ENCODE data around the gene NDUFA11. TPM values are rescaled to one million over a fixed set of nuclear protein-coding genes. Genes with fewer than 3 reads are reported as not detected.
"Not testable (repeated sequence)": the region's sequence is repeated elsewhere in the genome, so short reads cannot be mapped to it uniquely, and the experiment has no call there.

The NDUFA11 gene
- total and polyA plus RNA-seq, 2 of the 13 experiments (the other 11 are each of a cell fraction or from before 2014, with no cell fraction given) = 286 to 378 TPM

- H3K4me2 ChIP-seq (ENCODE audit: low read depth, low read length); H3K4me3 ChIP-seq (replicated peaks in 1 of 3; ENCODE audit: insufficient read depth in 1 of 3, low read depth in 2 of 3, low read length in 3 of 3); in situ Hi-C loops (cut with HindIII; ENCODE audit: extremely low pct_ligation_motif_present, low pct_unique_long_range_greater_than_20kb); H3K9me3 ChIP-seq (ENCODE audit: low read length); H3K9ac ChIP-seq (ENCODE audit: insufficient read depth, low read depth, low read length); H3K79me2 ChIP-seq (ENCODE audit: insufficient read depth, low read length); DNase-seq (ENCODE audit: low spot score); intact Hi-C loops (cut with micrococcal nuclease; ENCODE audit: unreplicated experiment); FAIRE-seq; BruUV-seq (replicated peaks); ATAC-seq; H3K36me3 ChIP-seq (replicated peaks in 1 of 2; ENCODE audit: control insufficient read depth in 1 of 2, insufficient read depth in 2 of 2, low read length in 2 of 2); H2AFZ ChIP-seq (ENCODE audit: low read length); POLR2A ChIA-PET; H3K27ac ChIP-seq (ENCODE audit: extremely low read length, insufficient read depth, low read length); H4K20me1 ChIP-seq (ENCODE audit: insufficient read depth, low read length); CTCF ChIA-PET (ENCODE audit: low intra/inter-chr PET ratio, low total read pairs); H3K27me3 ChIP-seq (ENCODE audit: control insufficient read depth in 1 of 2, insufficient read depth in 2 of 2, low read length in 2 of 2): not testable (repeated sequence)
- H3K4me1 ChIP-seq (ENCODE audit: insufficient read depth, low read length) = peaks cover 45% of the 10 kb centered on the region
- WGBS (ENCODE audit: low lambda C conversion rate) = 79% methylated on average over 9 of the region's 9 CpGs
Observed at GRCh38 chr19:5855151-5855550, 48.4 kb downstream of the NDUFA11 start.

GRCh38 chr19:5854121-5854520, 49.5 kb downstream of the NDUFA11 start:
- H3K79me2 ChIP-seq (ENCODE audit: insufficient read depth, low read length); H3K27ac ChIP-seq (ENCODE audit: extremely low read length, insufficient read depth, low read length); CTCF ChIA-PET (ENCODE audit: low intra/inter-chr PET ratio, low total read pairs); in situ Hi-C loops (cut with HindIII; ENCODE audit: extremely low pct_ligation_motif_present, low pct_unique_long_range_greater_than_20kb); H3K9ac ChIP-seq (ENCODE audit: insufficient read depth, low read depth, low read length); intact Hi-C loops (cut with micrococcal nuclease; ENCODE audit: unreplicated experiment); H4K20me1 ChIP-seq (ENCODE audit: insufficient read depth, low read length); BruUV-seq (replicated peaks); ATAC-seq; POLR2A ChIA-PET; H3K27me3 ChIP-seq (ENCODE audit: control insufficient read depth in 1 of 2, insufficient read depth in 2 of 2, low read length in 2 of 2); H2AFZ ChIP-seq (ENCODE audit: low read length); FAIRE-seq; DNase-seq (ENCODE audit: low spot score); H3K4me2 ChIP-seq (ENCODE audit: low read depth, low read length); H3K36me3 ChIP-seq (replicated peaks in 1 of 2; ENCODE audit: control insufficient read depth in 1 of 2, insufficient read depth in 2 of 2, low read length in 2 of 2); H3K4me3 ChIP-seq (replicated peaks in 1 of 3; ENCODE audit: insufficient read depth in 1 of 3, low read depth in 2 of 3, low read length in 3 of 3); H3K9me3 ChIP-seq (ENCODE audit: low read length): not testable (repeated sequence)
- 57% methylated on average over 6 of the region's 10 CpGs for WGBS (ENCODE audit: low lambda C conversion rate)
- H3K4me1 ChIP-seq (ENCODE audit: insufficient read depth, low read length) = peaks cover 38% of the 10 kb centered on the region

DNA sequence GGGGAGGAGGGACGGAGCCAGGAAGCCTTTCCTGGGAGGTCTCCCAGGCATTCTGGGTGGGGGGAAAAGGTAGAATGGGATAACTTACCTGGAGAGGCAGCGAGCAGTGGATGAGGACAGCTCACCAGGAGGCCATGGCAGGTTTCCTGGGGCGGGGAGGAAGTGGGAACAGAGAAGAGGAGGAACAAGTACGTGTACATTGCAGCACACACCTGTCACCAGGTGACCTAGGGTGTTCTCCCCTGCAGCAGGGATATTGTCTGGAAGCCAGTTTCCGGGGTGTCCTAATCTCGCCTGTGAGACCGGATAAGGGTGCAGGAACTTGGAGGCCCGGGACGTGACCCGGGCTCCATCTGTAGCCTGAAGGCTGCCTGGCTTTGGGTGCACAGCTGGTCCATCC, 52.3 kb downstream of the NDUFA11 start, which contains the start of gene FUT3:
Gene FUT3, minus strand, starts transcription at position 148 of the 400 bp plus-strand sequence.
- H3K27ac ChIP-seq (ENCODE audit: extremely low read length, insufficient read depth, low read length) = no peak within 1 kb of the TSS
- CTCF ChIA-PET (ENCODE audit: low intra/inter-chr PET ratio, low total read pairs) = no interaction called here
- no peak for FAIRE-seq
- intact Hi-C loops (cut with micrococcal nuclease; ENCODE audit: unreplicated experiment) (no loop called here), in situ Hi-C loops (cut with HindIII; ENCODE audit: extremely low pct_ligation_motif_present, low pct_unique_long_range_greater_than_20kb) (no loop called here)
- H3K4me1 ChIP-seq (ENCODE audit: insufficient read depth, low read length) = peaks cover 25% of the 10 kb centered on the region
- no peak within 1 kb of the TSS for H3K4me2 ChIP-seq (ENCODE audit: low read depth, low read length)
- no peak for DNase-seq (ENCODE audit: low spot score)
- no peak within 1 kb of the TSS for H3K9ac ChIP-seq (ENCODE audit: insufficient read depth, low read depth, low read length)
- ATAC-seq = no peak
- no peak for TF ChIP-seq ZNF44 (CRISPR knock-in tag; IDR thresholded peaks at IDR 0.05)
- TF ChIP-seq ZNF230 (CRISPR knock-in tag; IDR thresholded peaks at IDR 0.05) = no peak
- no peak for TF ChIP-seq MZF1 (CRISPR knock-in tag; IDR thresholded peaks at IDR 0.05; ENCODE audit: borderline replicate concordance)
- POLR2A ChIA-PET = interaction anchor here (3.2 kb wide), 1 partner anchor 12 kb away, joined by 11 read pairs; the partner anchor contains the start of gene FUT6
- no peaks in the 10 kb centered on the region for H3K9me3 ChIP-seq (ENCODE audit: low read length)
- H3K4me3 ChIP-seq (replicated peaks in 1 of 3; ENCODE audit: insufficient read depth in 1 of 3, low read depth in 2 of 3, low read length in 3 of 3) = no peak within 1 kb of the TSS; a peak in 1 of 6 replicates
- H2AFZ ChIP-seq (ENCODE audit: low read length) = no peak within 1 kb of the TSS
- 80% methylated on average over 10 of the region's 10 CpGs for WGBS (ENCODE audit: low lambda C conversion rate)
- H4K20me1 ChIP-seq (ENCODE audit: insufficient read depth, low read length) = no peaks in the 10 kb centered on the region
- H3K79me2 ChIP-seq (ENCODE audit: insufficient read depth, low read length) = no peaks in the 10 kb centered on the region
- BruUV-seq (replicated peaks) = no TSS peak
- 0 out of 5 replicates have a peak, but pooled peaks cover 0 to 2% of the 10 kb centered on the region in 2 experiments for H3K27me3 ChIP-seq (ENCODE audit: control insufficient read depth in 1 of 2, insufficient read depth in 2 of 2, low read length in 2 of 2)
- no peaks in the 10 kb centered on the region for H3K36me3 ChIP-seq (replicated peaks in 1 of 2; ENCODE audit: control insufficient read depth in 1 of 2, insufficient read depth in 2 of 2, low read length in 2 of 2)
